HG03025 (cell line): ENCODE measurements around the gene TMEM44.
"Not testable (repeated sequence)": the region's sequence is repeated elsewhere in the genome, so short reads cannot be mapped to it uniquely, and the experiment has no call there.

Experiments used
- ATAC-seq: cut with Tn5 transposase; IDR thresholded peaks from one replicate; pipeline ENCODE4 v1.9.1; 2021; ENCODE audit warnings: mild to moderate bottlenecking, moderate library complexity; ENCODE audit not compliant: unreplicated experiment, low FRiP score

TMEM44 gene

DNA sequence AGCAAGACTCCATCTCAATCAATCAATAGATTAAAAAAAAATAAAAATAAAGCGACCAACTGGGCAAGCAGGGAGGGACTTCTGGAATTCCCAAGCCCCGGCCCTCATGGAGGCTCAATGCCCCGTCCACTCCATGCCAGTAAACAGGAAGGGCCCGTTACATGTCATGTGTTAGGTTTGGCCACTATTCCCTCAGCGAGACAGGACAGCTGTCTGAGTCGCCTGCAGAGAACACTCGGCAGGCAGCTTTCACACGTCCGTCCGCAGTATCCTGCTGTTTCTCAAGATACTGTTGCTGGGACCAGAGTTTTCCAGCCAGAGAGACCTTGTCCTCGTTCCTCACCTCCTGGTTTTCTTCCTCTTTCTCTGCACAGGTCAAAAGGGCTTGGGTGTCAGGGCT lies 18.0 kb downstream of the TMEM44 start:
- no peak for ATAC-seq

DNA sequence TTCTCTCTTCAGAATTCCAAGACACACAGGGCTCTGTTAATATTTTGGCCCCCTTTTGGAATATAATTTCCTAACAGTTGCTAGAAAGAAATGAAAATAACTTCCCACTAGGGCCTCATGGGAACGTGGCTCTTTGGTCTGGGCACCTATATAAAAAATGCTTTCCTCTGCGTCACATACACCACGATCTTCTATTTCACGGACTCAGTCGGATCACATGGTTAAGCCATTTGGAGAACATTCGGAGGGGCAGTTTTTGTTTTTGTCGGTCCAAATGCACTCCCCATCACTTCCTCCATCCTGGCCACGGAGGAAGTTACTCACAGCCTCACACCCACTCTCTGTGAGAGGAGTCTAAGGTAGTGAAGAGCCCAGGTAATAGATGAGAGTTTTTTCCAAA lies 21.0 kb downstream of the TMEM44 start:
- no peak for ATAC-seq

DNA sequence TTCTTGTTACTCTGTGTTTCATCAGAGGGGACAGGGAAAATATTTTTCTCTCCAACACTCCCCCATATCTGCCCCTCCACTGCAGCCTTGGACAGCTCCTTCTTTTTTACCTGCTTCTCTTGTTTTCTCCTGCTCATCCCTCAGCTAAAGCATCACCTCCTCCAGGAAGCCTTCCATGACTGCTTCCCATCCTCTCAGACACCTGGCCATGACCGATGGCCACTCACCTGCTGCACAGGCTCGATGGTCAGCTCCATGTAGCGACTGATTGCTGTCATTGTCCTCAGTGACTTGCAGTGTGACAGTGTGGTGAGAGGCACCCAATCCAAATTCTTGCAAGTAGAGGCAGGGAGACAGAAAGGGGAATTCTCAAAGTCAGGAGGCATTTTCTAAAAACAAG lies 22.5 kb downstream of the TMEM44 start:
- ATAC-seq, result no peak

DNA sequence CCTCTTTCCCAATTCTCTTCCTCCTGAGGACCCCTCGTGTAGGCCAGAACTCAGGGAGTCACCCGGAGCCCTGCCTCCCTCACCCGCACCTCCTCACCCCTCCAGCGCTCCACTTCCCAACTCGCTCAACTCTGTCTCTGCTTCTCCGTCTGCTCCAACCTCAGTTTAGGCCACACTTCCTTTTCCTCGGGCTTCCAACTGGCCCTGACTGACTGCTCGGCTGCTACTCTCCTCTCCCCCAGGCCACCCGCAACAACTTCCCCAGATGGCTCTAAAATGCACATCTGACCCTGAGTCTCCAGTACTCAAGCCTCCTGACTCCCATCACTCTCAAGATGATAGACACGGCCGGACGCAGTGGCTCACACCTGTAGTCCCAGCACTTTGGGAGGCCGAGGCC lies 23.6 kb downstream of the TMEM44 start:
- ATAC-seq, result no peak

DNA sequence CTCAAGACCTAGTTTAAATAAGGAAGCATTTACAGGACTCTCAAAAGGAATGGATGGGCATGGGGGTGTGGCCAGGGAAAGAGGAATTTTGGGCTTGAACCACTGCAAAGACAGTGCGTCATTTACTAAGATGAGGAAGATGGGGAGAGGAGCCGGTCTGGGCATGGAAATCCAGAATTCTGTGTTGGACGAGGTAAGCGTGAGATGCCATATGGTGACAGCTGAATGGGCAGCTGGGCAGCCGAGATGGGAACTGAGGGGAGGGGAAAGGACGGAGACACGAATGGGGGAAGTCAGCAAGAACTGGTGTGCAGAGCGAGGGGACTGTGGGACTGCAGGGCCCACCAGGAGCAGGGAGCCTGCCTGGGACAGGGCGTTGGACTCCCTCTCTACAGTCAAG lies 24.2 kb downstream of the TMEM44 start:
- no peak for ATAC-seq

DNA sequence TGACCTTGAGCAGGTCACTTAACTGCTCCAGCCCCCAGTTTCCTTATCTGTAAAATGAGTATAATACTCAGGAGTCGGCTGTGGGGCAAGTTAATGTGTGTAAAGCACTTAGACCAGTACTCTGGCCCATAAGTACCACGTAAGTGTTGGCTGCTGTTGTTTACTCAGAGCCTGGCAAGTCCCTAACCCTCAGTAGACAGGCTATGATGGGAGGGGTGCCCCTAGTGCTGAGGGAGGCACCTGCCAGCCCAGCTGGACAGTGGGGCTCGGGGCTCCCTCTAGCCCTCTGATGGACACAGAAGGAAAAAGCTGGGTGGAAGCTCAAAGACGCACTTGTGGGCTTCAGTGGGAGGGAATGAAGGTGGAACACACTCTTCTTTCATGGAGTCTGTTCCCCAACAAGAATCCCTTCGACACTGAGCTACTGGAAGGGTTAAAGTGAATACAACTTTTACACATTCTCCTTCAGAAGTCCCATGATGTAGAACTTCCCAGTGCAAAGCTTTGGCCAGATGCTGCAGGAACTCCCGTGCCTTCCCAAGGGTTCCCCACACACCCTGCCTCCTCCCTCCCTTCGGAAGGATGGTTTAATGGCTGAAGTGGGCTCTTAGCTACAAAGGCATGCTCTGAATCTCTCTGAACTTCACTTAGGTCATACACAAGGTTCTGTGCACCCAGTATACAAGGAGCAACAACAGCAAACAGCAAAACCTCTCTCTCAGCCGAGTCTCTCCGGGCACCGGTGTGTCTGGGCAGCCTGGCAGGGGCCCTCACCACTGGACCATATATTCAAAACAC lies 25.4 kb downstream of the TMEM44 start:
- no peak for ATAC-seq

DNA sequence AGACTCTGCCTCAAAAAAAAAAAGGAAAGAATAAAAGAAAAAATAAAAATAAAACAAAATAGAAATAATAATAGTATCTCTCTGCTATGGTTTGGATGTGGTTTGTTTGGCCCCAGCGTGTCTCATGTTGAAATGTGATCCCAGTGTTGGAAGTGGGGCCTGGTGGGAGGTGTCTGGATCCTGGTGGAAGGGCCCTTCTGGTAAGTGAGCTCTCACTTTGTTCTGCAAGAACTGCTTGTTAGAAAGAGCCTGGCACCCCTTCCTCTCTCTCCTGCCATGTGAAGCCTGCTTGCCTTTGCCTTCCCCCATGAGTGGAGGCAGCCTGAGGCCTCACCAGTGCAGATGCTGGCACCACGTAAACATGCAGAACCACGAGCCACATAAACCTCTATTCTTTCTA lies 26.3 kb downstream of the TMEM44 start:
- no peak for ATAC-seq

DNA sequence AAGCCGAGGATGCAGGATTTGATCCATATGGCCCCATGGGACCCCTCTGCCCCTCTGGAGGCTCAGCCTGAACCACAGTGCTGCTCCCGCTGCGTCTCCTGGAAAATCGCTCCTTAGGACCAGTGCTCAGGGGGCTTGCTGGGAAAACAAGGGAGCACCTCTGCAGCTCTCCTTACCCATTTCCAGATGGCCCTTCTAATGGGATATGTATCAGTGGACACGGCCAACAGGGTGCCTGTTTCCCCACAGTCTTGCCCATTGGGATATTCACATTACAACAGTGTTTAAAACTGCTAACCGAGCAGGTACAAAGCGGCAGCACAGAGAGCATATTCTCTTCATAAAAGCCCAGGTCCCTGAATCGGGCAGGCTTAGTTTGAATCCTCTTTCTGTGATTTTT lies 27.1 kb downstream of the TMEM44 start:
- ATAC-seq, result no peak

DNA sequence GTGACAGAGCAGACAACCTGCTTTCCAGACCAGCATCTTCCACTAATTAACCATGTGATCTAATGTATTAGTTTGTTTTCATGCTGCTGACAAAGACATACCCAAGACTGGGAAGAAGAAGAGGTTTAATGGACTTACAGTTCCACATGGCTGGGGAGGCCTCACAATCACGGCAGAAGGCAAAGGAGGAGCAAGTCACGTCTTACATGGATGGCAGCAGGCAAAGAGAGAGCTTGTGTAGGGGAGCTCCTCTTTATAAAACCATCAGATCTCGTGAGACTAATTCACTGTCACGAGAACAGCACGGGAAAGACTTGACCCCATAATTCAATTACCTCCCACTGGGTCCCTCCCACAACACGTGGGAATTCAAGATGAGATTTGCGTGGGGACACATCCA lies 27.9 kb downstream of the TMEM44 start:
- not testable (repeated sequence) for ATAC-seq

DNA sequence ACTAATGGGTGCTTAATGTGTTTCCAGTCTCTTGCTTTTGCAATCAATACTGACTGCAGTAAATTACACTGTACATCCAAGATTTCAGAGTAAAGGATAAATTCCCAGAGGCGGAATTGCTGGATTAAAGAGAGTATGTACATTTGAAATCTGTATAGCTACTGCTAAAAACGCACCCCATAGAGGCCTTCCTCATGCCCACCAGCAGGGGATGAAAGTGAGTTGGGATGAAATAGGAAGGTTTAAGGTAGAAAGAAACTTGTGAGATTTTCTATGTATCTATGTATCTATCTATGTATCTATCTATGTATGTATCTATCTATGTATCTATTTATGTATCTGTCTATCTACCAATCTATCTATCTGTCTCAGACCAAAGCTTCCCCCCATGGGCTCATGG lies 28.4 kb downstream of the TMEM44 start:
- no peak for ATAC-seq

DNA sequence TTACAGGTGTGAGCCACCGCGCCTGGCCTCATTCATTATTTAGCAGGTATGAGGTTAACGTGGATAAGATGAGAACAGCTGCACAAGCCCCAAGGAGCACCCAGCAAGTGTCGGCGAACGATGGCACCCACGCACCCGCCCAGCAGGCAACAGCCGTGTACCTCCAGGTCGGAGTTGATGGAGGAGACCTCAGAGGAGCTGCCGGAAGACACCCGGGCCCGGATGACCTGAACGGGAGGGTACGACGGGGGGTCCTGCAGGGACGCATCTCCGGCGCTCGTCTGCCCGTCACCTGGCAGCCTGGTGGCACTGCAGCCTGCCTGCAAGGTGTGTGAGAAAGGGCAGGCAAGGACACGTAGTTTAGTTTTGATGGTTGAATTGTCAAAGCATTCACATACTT lies 29.1 kb downstream of the TMEM44 start:
- ATAC-seq, result no peak

DNA sequence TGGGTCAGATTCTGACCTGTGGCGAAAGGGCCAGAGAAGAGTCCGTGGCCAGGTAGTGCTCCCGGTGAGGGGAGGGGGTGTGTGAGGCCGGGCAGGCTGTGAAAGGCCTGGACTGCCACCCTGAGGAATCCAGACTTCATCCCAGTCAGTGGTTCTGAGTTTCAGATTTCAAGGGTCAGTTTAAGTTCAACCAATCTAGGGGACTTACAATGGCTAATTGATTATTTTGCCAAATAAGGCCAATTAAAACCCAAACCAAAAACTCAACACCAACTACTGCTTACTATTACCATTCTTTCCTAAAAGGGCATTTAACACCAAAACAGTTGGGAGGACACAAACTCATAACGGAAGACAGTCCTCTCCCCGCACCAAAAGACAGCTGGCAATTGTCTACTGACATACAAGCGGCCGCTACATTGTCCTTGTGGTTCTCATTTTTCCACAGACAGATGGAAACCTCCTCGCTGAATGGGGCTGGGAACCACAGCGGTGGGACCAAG lies 30.5 kb downstream of the TMEM44 start:
- no peak for ATAC-seq

DNA sequence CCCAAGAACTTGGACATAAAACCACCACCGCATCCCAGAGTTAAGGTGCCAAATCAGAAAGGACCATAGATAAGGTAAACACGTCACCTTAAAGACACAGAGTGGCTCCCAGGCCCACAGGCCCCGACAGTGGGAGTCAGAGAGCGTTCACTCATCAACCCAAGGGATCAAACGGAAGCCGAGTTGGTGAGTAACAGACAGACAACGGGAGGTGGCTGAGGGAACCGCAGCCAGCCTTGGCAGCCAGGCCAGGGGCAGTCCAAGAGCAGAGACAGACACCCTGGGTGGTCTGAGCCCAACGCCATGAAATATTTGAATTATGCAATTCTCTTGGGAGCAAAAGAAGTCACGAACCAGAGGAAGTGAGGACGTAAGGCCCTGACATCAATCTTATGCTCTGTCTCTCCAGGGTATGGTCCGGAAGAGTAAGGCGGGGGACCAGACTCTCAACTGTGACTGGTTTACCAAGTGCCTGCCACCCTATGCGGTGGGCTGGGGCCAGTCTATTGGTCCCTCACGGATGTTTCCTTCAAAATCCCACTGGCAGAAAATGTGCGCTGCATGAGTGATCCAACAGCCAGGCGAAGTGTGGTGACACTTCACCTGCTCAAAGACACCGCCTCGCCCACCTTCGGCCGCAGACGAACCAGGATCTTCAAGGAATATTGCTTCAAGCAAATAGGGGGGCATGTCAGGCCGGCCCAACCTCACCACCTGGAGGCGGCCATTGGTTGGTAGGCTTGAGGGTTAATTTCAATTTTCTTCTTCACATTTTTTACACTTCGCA lies 34.3 kb downstream of the TMEM44 start:
- ATAC-seq, result no peak

DNA sequence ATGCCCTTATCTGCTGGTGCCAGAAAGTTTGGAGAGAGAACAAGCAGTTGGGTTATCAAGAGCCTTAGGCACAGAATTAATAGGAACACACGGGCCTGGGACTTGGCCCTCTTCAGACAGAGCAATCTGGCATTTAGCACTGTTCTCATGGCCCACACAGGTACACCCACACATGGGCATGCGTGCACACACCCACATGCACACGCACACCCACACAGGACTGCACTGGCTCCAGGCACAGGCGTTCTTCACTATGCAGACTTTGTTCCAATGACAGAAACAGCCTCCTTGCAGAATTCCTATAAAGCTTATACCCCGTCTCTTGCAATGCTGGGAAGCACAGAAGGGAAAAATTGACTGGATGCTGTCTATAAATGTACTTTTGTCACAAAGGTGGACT lies 36.3 kb downstream of the TMEM44 start:
- ATAC-seq, result no peak

DNA sequence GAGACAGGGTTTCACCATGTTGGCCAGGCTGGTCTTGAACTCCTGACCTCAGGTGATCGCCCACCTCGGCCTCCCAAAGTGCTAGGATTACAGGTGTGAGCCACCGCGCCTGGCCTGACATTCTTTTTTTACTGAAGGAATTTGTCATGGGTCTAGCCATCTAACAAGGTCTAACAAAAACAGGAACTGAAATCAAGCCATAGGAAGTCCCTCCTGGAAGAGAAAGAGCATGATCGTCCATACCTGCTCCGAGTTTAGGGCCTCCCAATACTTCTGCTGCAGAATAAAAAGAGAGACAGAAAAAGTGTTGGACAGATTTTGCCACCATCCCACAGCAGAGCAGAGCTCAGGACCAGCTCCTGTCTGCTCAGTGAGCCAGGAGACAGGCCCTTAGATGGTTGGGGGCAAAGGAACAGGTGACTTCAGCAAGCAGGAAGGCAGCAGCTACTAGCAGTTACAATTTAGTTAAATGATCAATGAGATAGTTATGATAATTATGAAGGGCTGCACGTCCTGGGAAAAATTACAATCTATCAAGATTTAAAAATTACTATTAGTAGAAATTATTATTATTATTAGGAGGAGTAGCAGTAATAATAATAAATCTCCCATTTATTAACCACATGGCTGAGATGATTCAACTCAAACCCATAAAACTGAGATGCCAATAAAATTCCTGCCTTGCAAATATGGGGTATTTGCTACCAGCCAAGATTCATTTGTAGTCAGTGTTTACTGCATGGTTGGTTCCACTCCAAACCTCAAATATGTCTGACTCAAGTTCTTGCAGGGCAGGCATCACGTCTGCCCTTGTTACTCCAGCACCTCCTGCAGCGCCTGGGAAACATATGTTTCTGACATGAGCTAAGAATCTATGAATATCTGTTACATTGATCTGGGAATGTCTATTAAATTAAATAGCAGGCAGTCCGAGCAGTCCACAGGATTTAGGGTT lies 40.1 kb downstream of the TMEM44 start:
- ATAC-seq, result no peak

DNA sequence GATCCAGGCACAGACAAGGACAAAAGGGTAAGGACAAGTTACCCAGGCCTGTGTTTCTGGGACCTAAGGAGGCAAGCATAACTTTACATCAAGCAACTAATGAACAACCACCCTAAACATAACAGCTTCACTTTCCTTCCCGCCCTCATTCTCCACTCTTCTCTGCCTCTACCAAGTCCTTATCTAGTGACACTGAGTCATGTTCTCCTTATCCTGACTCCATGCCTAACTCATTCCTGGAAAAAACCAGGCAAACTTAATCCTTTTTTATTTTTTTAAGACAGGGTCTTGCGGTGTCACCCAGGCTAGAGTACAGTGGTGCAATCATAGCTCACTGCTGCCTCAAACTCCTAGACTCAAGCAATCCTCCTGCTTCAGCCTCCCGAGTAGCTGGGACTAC lies 44.5 kb downstream of the TMEM44 start:
- no peak for ATAC-seq

DNA sequence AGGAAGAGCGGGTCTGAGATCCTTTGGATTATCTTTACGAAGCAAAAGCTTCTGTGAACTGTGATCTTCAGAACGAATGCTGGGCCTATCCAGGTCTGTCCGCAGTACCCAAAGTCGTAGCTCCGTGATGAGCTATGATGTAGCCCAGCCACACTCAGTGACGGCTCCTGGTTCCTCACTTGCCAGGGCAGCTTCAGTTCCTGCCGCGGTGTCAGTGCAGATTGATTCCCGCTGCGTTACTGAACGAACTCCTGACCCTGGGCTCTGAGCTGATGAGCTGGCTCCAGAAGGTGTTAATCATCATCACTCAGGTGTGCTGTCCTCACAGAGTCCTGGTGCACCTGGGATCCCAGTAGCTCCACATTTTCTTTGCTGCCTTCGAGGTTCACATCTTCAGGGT lies 45.0 kb downstream of the TMEM44 start:
- no peak for ATAC-seq

DNA sequence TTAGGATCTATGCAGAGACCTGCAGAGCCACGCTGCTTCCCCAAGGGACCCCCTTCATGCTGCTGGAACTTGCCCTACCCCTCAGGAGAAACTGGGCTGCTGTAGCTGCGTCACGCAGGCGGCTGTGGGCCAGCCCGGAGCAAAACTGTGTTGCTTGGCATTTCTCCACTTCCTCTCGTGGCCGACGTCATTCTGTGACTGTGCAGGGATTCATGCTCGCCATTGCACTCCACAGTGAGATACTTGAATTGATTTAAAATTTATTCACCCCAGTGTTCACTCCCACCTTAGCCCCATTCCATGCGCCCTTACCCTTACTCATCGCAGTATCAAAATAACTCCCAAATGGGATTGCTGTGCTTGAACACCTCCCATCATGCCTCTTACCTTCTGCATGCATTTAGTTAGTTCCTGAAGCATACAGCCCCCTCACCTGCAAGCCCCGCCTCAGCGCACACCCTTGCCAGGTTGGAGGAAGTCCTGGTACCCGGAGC lies 45.7 kb downstream of the TMEM44 start:
- no peak for ATAC-seq

DNA sequence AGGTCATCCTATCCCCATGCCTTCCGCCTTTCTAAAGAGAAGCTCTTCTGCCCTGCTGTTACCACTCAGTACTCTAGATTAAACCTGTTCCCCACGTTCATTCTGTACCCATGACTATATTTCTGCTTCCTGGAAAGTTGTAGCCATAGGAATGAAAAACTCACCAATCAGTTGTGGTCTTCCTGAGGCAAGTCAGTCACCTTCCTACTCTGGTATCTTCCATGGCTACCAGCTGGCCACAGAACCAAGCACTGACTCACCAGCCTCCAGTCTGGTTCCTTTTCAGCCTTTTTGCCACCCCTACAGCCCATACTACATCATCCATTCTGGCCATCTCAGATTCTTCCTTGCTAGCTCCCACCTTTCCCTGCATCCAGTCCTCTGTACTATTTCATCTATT lies 46.4 kb downstream of the TMEM44 start:
- ATAC-seq, result no peak

DNA sequence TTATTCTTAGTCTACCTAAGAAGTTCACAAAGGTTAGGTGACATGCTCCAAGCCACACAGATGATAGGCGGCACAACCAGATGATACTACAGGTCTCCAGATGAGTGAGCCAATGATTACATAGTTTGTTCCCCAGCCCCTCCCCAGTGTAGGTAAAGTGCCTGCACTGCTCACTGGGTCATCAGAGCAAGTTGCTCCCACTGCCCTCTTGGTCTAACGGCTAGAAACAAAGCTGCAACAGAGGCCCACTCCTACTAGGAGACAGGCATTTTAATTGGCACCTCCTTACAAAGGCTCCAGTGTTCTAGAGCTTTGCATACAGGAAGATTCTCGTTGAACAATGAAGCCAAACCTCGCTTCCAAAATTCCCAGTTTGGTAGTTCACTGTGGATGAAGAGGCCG lies 47.3 kb downstream of the TMEM44 start:
- no peak for ATAC-seq

DNA sequence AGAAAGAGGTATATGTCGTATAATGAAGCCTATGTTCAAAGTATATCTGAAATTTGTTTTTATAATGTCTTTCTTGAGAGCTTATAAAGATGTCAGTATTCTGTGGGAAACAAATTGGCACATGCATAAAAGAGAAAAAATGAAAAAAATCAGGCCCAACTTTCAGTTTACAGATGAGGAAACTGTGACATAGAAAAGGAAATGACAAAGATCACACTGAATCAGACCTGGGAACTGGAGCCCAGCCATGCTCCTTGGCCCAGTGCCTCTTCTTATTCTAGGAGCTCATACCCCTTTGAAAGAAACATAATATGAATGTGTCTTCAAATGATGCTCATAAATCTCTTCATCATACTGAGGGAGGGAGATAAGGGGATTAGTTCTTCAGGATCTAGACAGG lies 48.4 kb downstream of the TMEM44 start:
- no peak for ATAC-seq
